HEK293 (cell line): ENCODE data around the gene NTMT1.

Source experiments
- ZNF747 ChIP-seq: fragments of 450-650 bp; formaldehyde crosslinking; IDR thresholded peaks from 2 replicates; pipeline ENCODE4 v1.5.1; 2016; ENCODE audit warnings: missing biosample characterization, missing genetic modification characterization
- TF ChIP-seq, protein P1 (sequence below): fragments of 450-650 bp; formaldehyde crosslinking; IDR thresholded peaks from 2 replicates; pipeline ENCODE4 v1.5.1; 2016; ENCODE audit warnings: missing biosample characterization, missing genetic modification characterization
- TF ChIP-seq, protein P2 (sequence below): fragments of 450-650 bp; formaldehyde crosslinking; IDR thresholded peaks from 2 replicates; pipeline ENCODE4 v1.5.1; 2016; ENCODE audit warnings: missing biosample characterization, missing genetic modification characterization

DNA sequence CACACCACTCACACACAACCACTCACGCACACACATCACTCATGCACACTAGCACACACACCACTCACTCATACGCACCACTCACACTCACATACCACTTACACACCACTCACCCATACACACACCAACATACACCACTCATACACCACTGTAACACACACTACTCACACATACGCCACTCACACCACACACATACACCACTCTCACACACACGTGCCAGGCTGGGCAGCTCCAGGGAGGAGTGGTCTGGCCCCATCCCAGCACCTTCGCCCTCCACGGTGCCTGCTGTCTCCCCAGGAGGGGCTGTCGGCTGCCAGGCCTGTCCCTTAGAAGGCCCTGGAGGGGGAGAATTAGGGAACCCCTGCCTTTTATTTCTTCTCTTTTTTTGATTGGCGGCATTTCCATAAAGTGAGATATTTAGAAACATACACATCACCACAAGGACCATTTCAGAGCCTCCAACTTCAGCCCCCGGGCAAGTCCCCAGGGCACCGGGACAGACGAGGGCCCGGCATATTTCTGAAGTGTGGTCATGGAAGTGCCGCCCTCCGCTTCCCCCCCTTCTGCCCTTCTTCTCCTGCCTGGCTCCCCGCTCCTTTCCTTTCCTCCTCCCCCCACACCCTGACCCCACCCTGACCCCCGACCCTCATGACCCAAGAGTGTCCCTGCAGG is 22.3 kb downstream of the NTMT1 start:
- no peak for TF ChIP-seq ZNF747 (tag by site-specific recombination)
- TF ChIP-seq, protein P1, sequence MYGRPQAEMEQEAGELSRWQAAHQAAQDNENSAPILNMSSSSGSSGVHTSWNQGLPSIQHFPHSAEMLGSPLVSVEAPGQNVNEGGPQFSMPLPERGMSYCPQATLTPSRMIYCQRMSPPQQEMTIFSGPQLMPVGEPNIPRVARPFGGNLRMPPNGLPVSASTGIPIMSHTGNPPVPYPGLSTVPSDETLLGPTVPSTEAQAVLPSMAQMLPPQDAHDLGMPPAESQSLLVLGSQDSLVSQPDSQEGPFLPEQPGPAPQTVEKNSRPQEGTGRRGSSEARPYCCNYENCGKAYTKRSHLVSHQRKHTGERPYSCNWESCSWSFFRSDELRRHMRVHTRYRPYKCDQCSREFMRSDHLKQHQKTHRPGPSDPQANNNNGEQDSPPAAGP (tag by site-specific recombination), result no peak
- TF ChIP-seq, protein P2, sequence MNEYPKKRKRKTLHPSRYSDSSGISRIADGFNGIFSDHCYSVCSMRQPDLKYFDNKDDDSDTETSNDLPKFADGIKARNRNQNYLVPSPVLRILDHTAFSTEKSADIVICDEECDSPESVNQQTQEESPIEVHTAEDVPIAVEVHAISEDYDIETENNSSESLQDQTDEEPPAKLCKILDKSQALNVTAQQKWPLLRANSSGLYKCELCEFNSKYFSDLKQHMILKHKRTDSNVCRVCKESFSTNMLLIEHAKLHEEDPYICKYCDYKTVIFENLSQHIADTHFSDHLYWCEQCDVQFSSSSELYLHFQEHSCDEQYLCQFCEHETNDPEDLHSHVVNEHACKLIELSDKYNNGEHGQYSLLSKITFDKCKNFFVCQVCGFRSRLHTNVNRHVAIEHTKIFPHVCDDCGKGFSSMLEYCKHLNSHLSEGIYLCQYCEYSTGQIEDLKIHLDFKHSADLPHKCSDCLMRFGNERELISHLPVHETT (tag by site-specific recombination), result no peak
